NCI-H2081 (cell line): ENCODE data around the gene RPN1.
"Not testable (repeated sequence)": the region's sequence is repeated elsewhere in the genome, so short reads cannot be mapped to it uniquely, and the experiment has no call there.

Experiments
- DNase-seq, 2 experiments: peaks; one replicate each; lab custom pipeline; 2025; lab: John Stamatoyannopoulos, UW

Gene RPN1

DNA sequence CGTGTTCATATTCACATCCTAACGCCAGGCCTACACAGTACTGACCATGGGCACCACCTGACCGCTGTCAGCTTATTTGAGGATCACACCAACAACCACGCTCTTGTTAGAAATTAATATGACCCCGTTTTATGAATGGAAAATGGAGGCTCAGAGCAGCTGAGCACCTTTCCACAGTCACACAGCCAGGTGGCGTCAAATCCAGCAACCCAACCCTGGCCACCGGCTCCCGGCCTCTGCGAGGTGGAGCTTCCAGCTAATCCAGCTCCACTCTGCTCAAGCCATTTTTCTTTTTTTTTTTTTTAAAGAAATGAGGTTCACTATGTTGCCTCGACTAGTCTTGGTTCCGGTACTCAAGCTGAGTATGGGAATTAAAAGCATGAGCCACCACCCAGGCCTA is 41.3 kb downstream of the RPN1 start:
- DNase-seq: no peak

DNA sequence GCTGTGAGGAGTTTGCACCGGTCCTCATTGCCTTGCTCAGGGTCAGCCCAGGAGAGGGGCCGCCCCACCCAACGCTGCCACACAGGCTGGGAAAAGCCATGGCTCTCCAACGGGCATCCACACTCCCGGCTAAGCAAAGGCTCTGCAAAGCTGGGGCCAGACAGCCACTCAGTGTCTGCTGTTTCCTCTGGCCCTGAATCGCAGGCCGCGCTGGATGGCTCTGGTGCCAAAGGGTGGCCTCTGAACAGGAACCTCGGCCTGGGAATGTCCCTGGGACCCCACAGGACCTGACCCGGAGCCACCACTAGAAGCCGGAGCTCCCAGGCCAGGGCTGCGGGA is 42.9 kb downstream of the RPN1 start:
- DNase-seq: no peak

DNA sequence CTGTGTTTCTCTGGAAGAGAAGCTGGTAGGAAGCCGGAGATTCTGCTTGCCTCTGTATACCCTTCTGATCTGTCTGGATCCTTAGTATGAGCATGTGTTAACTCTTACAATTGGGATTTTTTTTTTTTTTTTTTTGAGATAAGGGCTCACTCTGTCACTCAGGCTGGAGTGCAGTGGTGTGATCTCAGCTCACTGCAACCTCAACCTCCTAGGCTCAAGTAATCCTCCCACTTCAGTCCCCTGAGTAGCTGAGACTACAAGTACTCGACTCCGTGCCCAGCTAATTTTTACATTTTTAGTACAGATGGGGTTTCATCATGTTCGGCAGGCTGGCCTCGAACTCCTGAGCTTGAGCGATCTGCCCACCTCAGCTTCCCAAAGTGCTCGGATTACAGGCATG is 44.5 kb downstream of the RPN1 start:
- no peak for DNase-seq

DNA sequence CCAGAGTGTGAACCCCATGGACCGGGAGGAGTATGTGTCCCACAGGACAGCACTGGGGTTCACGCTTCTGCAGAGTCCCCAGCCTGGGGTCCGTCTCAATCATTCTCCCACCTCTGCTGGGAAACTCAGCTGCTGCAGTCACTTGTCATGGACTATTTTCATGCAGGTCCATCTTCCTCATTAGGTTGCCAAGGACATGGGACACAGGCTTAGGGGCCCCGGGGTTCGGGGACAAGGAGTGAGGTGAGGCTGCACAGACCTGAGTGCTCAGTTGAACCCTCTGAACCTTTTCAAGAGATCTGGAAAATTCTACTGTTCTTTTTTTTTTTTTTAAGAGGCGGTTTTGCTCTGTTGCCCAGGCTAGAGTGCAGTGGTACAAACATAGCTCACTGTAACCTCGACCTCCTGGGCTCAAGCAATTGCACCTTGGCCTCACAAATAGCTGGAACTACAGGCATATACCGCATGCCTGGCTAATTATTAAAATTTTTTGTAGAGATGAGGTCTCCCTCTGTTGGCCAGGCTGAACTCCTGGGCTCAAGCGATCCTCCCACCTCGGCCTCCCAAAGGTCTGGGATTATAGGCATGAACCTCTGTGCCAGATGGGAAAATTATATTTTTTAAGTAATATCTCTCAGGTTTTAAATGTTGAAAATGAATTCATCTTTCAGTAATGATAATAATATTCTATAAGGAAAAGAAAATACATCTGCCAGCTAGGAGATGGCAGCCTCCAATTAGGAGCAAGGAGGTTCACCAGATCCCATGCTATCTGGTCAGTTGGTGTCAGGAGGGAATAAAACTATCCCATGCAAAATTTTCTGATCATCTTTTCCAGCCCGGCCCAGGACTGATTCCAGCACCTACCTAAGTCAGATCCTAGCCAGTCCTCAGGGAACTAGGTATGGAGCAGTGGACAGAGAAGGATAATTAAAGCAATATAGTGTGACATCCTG is 45.2 kb downstream of the RPN1 start:
- no peak for DNase-seq

DNA sequence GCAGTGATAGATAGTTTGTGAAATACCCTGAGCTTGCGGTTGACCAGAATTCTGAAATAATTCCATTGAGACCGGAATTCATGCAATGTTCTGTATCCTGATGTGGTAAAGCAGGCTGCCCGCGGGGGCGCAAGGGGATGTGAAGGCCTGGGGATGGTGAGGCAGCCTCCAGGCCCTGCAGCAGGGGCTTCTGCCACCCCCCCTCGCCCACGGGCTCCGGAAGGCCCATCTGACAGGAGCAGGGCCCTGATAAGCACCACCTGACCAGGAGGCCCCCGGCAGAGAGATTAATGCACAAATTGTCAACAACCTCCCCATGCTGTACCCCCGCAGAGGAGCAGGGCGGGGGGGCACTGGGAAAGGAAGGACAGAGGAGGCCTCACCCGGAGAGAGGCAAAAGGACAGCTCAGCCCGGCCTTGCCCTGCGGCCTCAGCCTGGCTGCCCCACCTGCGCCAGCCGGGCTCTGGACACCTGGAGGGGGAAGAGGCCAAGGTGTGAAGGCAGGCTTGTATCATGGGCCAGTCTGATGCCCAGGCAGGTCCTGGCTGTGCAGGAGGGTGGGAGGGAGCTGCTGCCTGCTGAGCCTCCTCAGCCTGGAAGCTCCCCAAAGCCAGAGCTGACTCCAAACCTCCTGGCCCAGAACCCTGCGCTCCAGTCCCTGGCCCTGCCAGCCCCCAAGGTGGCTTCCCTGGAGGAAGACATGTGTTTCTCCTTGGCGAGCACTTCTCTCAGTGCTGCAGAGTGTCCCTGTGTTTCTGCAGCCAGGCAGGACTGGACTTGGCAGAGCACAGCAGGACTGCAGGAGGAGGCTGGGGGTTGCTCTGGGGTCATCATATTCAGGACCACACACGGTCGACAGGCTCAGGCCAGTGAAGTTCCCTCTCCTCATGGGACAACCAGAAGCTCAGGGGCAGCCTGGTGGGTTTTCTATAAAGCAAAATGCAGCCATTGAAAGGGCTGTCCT is 46.5 kb downstream of the RPN1 start:
- DNase-seq: no peak

DNA sequence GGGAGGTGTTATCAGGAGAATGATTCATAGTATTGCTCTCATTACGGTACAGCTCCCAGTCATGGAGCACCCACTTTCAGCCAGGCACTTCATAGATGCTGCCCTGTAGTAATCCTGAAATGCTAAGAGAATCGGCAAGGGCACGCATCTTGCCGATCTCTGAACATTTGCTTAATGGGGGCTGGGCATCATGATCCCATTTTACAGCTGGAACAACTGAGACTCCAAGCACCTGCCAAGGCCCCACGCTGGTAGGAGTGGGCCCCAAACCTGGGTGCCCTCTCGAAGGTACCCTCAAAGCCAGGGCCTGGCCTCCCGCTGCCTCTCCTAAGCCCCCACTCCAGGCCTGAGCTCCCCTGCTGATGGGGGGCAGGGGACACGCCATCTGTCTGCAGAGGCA is 47.3 kb downstream of the RPN1 start:
- no peak for DNase-seq

DNA sequence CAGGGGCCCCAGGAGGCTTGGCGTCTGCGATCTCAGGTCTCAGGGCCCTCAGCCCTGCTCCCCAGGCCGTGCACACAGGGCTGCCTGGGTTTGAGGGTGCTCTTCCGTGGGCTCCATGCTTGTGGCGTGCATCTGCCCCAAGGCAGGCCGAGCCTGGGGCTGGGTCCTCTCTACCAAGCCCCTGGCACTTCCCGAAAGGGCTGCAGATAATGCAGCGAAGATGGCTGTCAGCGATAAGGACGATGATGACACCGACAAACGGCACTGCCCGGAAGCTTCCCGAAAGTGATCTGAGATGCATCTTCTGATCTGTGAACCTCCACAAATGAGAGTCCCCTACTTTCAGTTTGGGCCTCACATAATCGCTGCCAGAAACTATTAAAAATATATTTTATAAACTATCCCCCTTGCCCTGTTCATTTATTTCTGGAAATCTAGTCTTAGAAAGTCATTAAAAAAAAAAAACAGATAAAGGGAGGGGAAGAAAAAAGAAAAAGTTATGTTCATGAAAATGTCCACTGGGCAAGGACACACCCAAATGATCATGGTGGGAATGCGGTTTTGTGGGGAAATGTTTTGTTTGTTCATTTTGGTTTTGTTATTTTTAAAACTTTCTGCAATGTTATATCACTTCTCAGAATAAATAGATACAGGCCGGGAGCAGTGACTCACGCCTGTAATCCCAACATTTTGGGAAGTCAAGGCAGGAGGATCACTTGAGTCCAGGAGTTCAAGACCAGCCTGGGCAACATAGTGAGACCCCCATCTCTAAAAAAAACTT is 51.5 kb downstream of the RPN1 start:
- DNase-seq: no peak

DNA sequence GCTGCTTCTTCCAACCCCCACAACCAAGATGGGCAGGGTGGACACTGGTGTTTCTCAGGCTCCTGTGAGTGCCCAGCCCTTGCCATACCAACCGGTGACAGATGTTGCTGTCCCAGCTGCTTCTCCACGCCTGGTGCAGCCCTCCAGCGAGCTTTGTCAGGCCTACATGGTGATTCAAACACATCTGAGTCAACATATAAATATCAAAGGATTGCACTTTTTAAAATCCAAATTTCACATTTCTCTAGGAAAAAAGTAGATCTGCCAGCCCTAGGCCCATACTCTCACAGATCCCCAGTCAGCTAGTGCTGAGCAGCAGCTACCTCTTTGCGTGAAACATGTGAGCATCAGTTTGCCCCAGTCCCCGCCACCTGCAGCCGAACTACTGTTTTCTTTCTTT is 52.7 kb downstream of the RPN1 start:
- no peak for DNase-seq

DNA sequence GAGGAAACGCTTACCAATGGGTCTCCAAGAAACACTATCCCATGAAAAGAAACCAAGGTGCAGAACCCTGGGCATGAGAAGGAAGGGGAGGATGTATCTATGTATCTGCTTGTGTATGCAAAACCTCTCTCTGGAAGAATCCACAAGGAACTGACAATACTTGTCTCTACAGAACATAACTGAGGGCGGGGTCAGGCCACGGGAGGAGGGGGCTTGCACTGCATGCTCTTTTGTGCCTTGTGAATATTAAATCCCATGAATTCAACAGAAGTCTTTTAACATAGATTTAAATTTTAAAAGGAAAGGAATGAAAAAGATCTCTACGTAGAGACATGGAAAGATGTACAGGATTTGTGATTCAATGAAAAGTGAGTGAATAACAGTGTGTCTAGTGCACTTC is 57.8 kb downstream of the RPN1 start:
- DNase-seq: no peak

DNA sequence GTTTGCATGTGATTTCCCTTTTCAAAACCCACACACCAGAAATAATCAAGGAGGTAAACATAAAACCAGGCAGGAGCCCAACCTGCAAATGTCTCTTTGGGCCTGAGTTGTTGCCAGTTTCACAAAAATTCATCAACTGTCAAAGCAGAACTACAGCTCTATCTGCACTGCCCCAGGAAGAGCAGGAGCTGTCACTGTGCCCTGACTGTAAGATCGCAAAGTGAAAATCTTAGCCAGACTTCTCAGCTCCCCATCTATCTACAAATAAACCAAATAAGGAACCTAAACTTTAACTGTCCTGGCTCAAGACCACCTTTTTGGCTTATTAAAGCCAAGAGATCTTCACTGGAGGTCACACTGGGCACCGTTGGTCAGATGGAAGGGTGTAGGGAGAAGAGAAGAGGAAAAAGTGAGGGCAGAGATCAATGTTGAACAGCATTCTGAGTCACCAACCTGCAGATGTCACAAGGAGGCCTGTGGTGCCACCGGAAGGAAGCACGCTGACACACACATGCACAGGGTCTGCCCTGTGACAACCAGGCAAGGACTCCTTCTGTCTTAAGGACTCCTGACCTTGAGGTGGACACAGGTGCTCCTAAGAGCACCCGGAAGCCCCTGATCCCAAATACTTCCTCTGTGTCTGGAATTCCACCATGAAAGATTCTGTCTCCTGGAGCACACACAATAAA is 58.7 kb downstream of the RPN1 start:
- DNase-seq: no peak

DNA sequence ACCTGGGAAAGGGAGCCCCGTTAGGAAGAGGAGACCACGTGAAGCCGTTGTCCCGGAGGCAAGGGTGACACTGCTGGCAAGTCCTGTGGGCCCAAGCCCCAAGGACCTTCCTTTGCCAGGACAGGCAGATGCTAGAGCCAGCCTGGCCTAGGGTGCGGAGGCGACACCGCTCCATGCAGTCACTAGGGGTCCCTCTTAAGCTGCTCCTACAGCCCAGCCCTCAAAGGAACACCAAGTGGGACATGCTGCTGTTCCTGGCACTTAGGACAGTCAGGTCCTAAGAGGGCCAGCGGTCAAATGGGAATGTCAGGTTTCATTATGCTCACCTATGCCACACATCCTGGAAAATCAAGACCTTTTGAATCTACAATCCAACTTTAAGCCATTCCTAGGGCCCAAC is 59.7 kb downstream of the RPN1 start:
- DNase-seq: no peak

DNA sequence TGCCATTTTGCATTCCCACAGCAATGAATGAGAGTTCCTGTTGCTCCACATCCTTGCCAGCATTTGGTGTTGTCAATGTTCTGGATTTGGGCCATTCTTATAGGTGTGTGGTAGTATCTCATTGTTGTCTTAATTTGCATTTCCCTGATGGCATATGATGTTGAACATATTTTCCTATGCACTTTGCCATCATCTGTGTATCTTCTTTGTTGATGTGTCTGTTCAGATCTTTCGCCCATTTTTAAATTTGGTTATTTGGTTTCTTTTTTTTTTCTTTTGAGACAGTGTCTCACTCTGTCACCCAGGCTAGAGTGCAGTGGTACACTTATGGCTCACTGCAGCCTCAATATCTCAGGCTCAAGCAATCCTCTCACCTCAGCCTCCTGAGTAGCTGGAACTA is 60.6 kb downstream of the RPN1 start:
- not testable (repeated sequence) for DNase-seq

DNA sequence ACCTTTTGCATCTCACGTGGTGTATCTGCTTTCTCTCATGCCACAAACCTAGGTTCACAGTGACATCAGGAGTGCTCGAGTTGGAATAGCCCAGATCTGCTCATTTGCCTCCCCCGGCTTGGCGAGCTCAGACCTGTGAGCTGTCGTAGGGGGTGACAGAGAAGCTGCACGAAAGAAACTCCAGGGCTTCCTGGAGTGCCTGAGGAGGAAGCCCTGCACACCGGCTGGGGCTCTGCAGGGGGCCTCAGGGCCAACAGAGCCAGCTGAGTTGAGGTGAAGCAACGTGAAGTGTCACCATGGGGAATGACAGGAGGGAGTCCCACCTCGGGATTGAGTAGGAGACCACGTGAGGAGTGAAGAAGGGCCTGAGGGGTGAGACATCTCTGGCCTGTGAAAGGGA is 62.5 kb downstream of the RPN1 start:
- no peak for DNase-seq

DNA sequence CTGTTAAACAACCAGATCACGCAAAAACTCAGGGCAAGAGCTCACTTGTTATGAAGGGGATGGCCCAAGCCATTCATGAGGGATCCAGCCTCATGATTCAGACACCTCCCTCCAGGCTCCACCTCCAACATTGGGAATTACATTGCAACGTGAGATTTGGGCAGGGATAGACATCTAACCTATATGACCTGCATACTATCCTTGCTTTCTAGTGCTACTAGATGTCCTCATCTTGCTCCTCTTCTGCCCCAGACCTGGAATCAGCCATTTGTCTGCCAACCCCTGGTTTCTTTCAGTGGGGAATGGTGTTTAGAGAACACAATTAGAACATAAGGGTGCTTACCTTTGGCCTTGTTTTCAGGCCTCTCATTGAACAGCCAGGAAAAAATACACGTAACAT is 63.2 kb downstream of the RPN1 start:
- no peak for DNase-seq

DNA sequence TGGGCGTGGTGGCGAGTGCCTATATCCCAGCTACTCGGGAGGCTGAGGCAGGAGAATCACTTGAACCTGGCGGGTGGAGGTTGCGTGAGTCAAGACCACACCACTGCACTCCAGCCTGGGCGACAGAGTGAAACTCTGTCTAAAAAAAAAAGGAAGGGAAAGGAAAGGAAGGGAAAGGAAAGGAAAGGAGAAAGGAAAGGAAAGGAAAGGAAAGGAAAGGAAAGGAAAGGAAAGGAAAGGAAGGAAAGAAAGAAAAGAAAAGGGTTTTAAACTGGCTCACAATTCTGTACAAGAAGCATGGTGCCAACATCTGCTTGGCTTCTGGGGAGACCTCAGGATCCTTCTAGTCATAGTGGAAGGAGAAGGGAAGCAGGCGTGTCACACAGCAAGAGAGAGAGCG is 63.7 kb downstream of the RPN1 start:
- not testable (repeated sequence) for DNase-seq

DNA sequence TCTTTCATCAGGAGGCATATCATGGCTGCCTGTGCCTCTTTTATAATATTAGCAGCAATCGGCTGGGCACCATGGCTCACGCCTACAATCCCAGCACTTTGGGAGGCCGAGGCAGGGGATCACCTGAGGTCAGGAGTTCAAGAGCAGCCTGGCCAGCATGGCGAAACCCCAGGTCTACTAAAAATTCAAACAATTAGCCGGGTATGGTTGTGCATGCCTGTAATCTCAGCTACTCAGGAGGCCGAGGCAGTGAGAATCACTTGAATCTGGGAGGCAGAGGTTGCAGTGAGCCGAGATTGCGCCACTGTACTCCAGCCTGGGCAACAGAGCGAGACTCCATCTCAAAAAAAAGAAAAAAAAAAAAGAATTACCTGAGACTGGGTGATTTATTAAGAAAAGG is 64.2 kb downstream of the RPN1 start:
- not testable (repeated sequence) for DNase-seq

DNA sequence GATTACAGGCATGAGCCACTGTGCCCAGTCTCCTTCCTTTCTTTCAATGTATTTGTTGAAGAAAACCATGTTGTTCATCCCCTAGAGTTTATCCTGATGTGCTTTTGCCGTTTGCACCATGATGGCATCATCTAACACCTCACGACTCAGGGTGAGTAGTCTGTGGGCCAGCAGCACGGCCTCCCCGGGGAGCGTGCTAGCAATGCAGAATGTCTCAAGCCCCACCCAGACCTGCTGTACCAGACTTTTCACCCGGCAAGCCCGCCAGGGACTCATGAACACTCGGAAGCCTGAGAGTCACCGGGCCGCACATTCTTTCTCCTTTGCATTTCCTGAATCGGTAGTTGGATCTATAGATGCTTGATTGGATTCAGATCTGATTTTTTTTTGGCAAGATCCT is 64.6 kb downstream of the RPN1 start:
- DNase-seq: no peak

DNA sequence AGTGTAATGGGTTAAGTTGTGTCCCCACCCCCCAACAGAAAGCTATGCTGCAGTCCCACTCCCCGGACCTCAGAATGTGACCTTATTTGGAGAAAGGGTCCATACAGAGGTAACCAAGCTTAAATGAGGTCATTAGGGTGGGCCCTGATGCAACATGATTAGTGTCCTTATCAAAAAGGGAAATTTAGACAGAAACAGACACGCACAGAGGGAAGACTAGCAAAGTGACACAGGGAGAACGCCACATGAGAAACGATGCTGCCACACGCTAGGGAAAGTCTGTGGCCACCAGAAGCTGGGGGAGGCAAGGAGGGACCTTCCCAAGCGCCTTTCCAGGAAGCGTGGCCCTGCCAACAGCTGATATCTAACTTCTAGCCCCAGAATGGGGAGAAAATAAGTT is 65.4 kb downstream of the RPN1 start:
- DNase-seq: no peak

DNA sequence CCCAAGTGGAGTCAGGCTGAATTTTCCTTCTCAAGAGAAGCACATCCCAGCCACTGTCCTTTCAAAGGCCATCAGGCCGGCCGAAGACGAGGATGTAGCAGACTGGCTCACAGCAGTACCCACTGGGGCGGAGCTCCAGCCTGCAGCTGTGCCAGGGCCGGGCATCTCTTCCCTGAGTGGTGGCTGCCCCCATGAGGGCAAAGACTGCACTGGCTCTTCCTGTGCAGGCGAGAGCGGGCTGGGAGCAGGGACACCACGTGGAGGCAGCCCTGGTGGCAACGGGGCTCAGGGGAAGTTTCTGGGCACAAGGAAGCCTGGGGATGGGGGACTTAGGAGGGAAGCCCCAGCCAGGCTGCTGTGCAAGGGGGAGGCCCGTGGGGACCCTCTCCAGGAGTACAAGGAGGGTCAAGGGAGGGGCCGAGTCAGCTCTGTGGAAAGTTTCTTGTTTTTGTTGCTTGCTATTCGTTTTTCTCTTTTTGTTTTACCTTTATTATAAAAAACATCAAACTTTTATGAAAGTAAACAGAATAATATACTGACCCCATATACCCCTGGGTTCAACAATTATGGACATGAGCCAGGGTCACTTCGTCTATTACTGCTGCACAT is 66.1 kb downstream of the RPN1 start:
- DNase-seq: peak; percentile 94

DNA sequence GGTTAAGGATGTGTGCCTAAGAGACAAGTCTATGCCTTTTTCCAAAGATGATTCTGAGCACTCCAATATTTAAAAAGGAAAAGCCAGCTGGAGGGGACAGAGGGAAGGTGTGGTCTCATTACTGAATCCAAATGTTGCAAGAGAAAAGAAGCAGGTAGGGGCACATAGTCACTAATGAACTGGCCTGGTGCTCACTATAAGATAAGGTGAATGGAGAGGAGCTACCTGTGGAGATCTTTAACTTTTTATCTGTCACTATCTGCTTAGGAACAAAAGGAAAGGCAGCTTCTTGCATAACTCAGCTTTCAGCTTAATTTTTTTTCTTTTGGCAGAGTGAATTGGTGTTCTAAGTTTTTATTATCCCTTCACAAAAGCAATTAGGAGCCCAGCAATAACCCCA is 69.1 kb downstream of the RPN1 start:
- no peak for DNase-seq

DNA sequence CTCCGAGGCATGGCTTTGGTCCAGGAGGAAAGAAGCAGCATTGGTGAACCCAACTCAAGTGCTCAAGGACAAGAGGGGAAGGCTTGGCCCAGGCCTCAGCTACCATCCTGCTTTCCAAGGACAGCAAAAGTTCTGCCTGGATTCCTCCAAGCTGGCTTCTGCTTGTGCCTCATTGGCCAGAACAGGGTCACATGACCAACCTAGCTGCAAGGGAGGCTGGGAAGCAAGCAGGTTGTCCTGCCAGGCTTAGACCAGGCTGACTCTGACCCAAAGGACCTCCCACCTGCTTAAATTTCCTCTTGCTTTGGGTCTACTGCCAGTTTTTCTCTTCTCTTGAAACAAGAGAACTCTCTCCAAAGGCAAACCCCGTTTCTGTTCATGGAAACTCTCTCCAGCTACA is 70.7 kb downstream of the RPN1 start:
- no peak for DNase-seq
